ENCODE results near the gene PPFIA2. TPM values are rescaled to one million over a fixed set of nuclear protein-coding genes. Genes with fewer than 3 reads are reported as not detected.

Gene PPFIA2
- total RNA-seq, 1 experiment from 2014 or later: not detected

GRCh38 chr12:81325086-81325485 lies 434.1 kb downstream of the PPFIA2 start:
- Mint-ChIP-seq H3K4me3 (ENCODE audit: unreplicated experiment) (no peak overlapping the region), H3K36me3 (ENCODE audit: insufficient read depth, unreplicated experiment) (no peaks in the 10 kb centered on the region), H3K9me3 (ENCODE audit: unreplicated experiment) (no peaks in the 10 kb centered on the region), H3K27me3 (ENCODE audit: insufficient read depth, unreplicated experiment) (peaks cover 5% of the 10 kb centered on the region), H3K4me1 (ENCODE audit: low read depth, unreplicated experiment) (no peaks in the 10 kb centered on the region), H3K27ac (ENCODE audit: unreplicated experiment) (no peak overlapping the region)
- intact Hi-C loops (cut with micrococcal nuclease; ENCODE audit: unreplicated experiment): no loop called here
- H3K4me1 ChIP-seq: no peaks in the 10 kb centered on the region
- no TSS peak for BruUV-seq (replicated peaks)
- H3K9me3 ChIP-seq: no peaks in the 10 kb centered on the region
- TF ChIP-seq, protein P1, sequence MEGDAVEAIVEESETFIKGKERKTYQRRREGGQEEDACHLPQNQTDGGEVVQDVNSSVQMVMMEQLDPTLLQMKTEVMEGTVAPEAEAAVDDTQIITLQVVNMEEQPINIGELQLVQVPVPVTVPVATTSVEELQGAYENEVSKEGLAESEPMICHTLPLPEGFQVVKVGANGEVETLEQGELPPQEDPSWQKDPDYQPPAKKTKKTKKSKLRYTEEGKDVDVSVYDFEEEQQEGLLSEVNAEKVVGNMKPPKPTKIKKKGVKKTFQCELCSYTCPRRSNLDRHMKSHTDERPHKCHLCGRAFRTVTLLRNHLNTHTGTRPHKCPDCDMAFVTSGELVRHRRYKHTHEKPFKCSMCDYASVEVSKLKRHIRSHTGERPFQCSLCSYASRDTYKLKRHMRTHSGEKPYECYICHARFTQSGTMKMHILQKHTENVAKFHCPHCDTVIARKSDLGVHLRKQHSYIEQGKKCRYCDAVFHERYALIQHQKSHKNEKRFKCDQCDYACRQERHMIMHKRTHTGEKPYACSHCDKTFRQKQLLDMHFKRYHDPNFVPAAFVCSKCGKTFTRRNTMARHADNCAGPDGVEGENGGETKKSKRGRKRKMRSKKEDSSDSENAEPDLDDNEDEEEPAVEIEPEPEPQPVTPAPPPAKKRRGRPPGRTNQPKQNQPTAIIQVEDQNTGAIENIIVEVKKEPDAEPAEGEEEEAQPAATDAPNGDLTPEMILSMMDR (IDR thresholded peaks at IDR 0.05; ENCODE audit: insufficient read depth in 1 of 2, low read depth in 1 of 2, low read length in 1 of 2, severe bottlenecking in 1 of 2, unreplicated experiment in 1 of 2): no peak
- H3K27me3 ChIP-seq (replicated peaks; ENCODE audit: control insufficient read depth, insufficient read depth, low read length): no peaks in the 10 kb centered on the region
- ChIA-PET POLR2A (no interaction called here), CTCF (no interaction called here)
- H3K36me3 ChIP-seq (ENCODE audit: control insufficient read depth, insufficient read depth, low read length): no peaks in the 10 kb centered on the region
- DNase-seq: no peak
- no peak overlapping the region for H3K4me3 ChIP-seq (ENCODE audit: low read depth, low read length)

DNA sequence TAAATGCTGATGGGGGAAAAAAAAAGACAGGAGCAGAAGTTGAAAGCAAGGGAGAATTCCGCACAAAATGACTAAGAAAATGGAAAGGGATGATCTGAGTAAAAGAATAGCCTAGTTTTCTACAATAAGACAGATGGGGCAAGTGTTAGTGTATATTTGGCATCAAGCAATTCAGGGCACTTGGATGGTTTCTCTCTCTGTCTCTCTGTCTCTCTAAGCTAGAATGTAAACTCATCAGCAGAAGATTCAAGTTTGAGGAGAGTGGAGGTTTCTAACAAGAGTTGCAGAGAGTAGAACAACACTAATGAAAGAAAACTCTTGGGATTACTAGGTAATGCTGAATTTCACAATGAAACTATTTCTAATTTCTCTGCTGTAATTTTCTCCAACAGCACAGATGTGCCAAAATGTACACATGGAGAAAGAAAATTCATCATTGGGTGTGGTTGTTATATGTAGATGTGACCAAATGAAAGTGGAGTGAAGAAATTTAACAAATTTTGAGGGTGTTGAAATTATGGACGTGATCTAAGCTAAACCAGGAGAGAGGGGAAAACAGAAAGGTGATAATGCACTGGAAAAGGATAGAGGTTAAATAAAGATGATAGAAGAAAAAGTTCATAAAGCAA lies 444.1 kb downstream of the PPFIA2 start:
- H3K9me3 Mint-ChIP-seq (ENCODE audit: unreplicated experiment): no peaks in the 10 kb centered on the region
- H3K36me3 Mint-ChIP-seq (ENCODE audit: insufficient read depth, unreplicated experiment): no peaks in the 10 kb centered on the region
- no peak overlapping the region for H3K4me3 Mint-ChIP-seq (ENCODE audit: unreplicated experiment)
- peaks cover 8% of the 10 kb centered on the region for H3K27me3 Mint-ChIP-seq (ENCODE audit: insufficient read depth, unreplicated experiment)
- H3K9me3 ChIP-seq: no peaks in the 10 kb centered on the region
- POLR2A ChIA-PET: no interaction called here
- H3K4me3 ChIP-seq (ENCODE audit: low read depth, low read length): no peak overlapping the region
- CTCF ChIA-PET: no interaction called here
- no peaks in the 10 kb centered on the region for H3K27me3 ChIP-seq (replicated peaks; ENCODE audit: control insufficient read depth, insufficient read depth, low read length)
- H3K4me1 ChIP-seq: no peaks in the 10 kb centered on the region
- TF ChIP-seq, protein P1 (IDR thresholded peaks at IDR 0.05; ENCODE audit: insufficient read depth in 1 of 2, low read depth in 1 of 2, low read length in 1 of 2, severe bottlenecking in 1 of 2, unreplicated experiment in 1 of 2): no peak
- H3K4me1 Mint-ChIP-seq (ENCODE audit: low read depth, unreplicated experiment): no peaks in the 10 kb centered on the region
- no peak overlapping the region for H3K27ac Mint-ChIP-seq (ENCODE audit: unreplicated experiment)
- H3K36me3 ChIP-seq (ENCODE audit: control insufficient read depth, insufficient read depth, low read length): no peaks in the 10 kb centered on the region
- intact Hi-C loops (cut with micrococcal nuclease; ENCODE audit: unreplicated experiment): no loop called here
- no peak for DNase-seq
- no TSS peak for BruUV-seq (replicated peaks)

- DNase-seq: no peak
- Histone ChIP-seq H3K9me3 (no peaks in the 10 kb centered on the region), H3K36me3 (ENCODE audit: control insufficient read depth, insufficient read depth, low read length) (no peaks in the 10 kb centered on the region), H3K4me3 (ENCODE audit: low read depth, low read length) (no peak overlapping the region), H3K4me1 (no peaks in the 10 kb centered on the region), H3K27me3 (replicated peaks; ENCODE audit: control insufficient read depth, insufficient read depth, low read length) (no peaks in the 10 kb centered on the region)
- H3K27ac Mint-ChIP-seq (ENCODE audit: unreplicated experiment): no peak overlapping the region
- TF ChIP-seq, protein P1 (IDR thresholded peaks at IDR 0.05; ENCODE audit: insufficient read depth in 1 of 2, low read depth in 1 of 2, low read length in 1 of 2, severe bottlenecking in 1 of 2, unreplicated experiment in 1 of 2): no peak
- H3K4me1 Mint-ChIP-seq (ENCODE audit: low read depth, unreplicated experiment): no peaks in the 10 kb centered on the region
- H3K27me3 Mint-ChIP-seq (ENCODE audit: insufficient read depth, unreplicated experiment): peaks cover 10% of the 10 kb centered on the region
- no peaks in the 10 kb centered on the region for H3K36me3 Mint-ChIP-seq (ENCODE audit: insufficient read depth, unreplicated experiment)
- ChIA-PET POLR2A (no interaction called here), CTCF (no interaction called here)
- H3K9me3 Mint-ChIP-seq (ENCODE audit: unreplicated experiment): no peaks in the 10 kb centered on the region
- BruUV-seq (replicated peaks): no TSS peak
- intact Hi-C loops (cut with micrococcal nuclease; ENCODE audit: unreplicated experiment): no loop called here
- no peak overlapping the region for H3K4me3 Mint-ChIP-seq (ENCODE audit: unreplicated experiment)
These were observed 455.2 kb downstream of the PPFIA2 start for GRCh38 chr12:81303935-81304334.
